ENCODE data around the gene BOLA3. TPM values are rescaled to one million over a fixed set of nuclear protein-coding genes. Genes with fewer than 3 reads are reported as not detected.

Gene BOLA3
- total and polyA plus RNA-seq, 2 of the 4 experiments (the other 2 are of a cell fraction), result 13.3 to 39.5 TPM

DNA sequence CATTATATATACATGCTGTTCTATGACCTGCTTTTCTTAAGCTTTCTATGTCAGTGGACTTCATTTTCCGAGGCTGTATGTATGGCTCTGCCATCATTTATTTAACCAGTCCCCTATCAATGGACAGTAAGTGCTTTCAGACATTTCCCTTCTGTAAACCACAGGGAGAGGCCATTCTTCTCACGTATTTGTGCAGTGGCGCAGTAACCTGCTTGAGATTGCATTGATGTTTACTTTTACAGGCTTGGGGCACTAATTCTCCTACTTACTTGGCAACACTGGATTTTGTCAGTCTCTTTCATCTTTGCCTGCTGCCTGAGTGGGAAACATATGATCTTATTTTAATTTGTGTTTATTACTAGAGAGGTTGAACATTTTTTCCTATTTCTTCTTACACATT is 52.1 kb downstream of the BOLA3 start:
- Histone ChIP-seq H3K9me1 (ENCODE audit: insufficient read depth, low read length) (no peaks in the 10 kb centered on the region), H2AK9ac (replicated peaks; ENCODE audit: low read depth, low read length, poor library complexity) (no peak overlapping the region), H3K27ac (ENCODE audit: insufficient read depth, low read length) (no peak overlapping the region), H3K18ac (ENCODE audit: low read depth, low read length) (no peak overlapping the region), H3K23ac (ENCODE audit: low read depth, low read length) (no peak overlapping the region), H3K36me3 (ENCODE audit: control insufficient read depth, insufficient read depth, low read length) (peaks cover 56% of the 10 kb centered on the region), H3K56ac (ENCODE audit: extremely low read depth, insufficient read depth, low read length) (no peak overlapping the region), H2BK20ac (ENCODE audit: low read depth, low read length) (no peak overlapping the region), H2AK5ac (ENCODE audit: low read depth, low read length) (no peak overlapping the region), H3K4me2 (ENCODE audit: low read depth, low read length) (no peak overlapping the region), H4K5ac (ENCODE audit: low read depth, low read length) (no peak overlapping the region), H3K14ac (replicated peaks; ENCODE audit: low read depth, low read length) (no peak overlapping the region), H3K9me3 (ENCODE audit: control insufficient read depth, insufficient read depth, low read length) (no peaks in the 10 kb centered on the region), H2AFZ (replicated peaks; ENCODE audit: low read length, poor library complexity) (no peak overlapping the region), H4K20me1 (ENCODE audit: insufficient read depth, low read length) (no peaks in the 10 kb centered on the region), H2BK120ac (ENCODE audit: low read depth, low read length) (no peak overlapping the region), H3K4me1 (ENCODE audit: control insufficient read depth, insufficient read depth, low read length) (no peaks in the 10 kb centered on the region), H4K91ac (ENCODE audit: insufficient read depth, low read depth, low read length) (no peak overlapping the region), H4K8ac (ENCODE audit: low read depth in 2 of 2, low read length in 2 of 2) (no peak overlapping the region), H3K79me1 (ENCODE audit: low read depth in 1 of 2, low read length in 2 of 2) (0 out of 4 replicates have a peak, but pooled peaks cover 0 to 3% of the 10 kb centered on the region in 2 experiments), H3K4me3 (ENCODE audit: insufficient read depth, low read depth, low read length) (no peak overlapping the region), H3K4ac (ENCODE audit: low read depth, low read length) (no peak overlapping the region), H3K27me3 (ENCODE audit: control insufficient read depth, insufficient read depth, low read length) (no peaks in the 10 kb centered on the region), H3K9ac (ENCODE audit: low read depth, low read length) (no peak overlapping the region), H2BK5ac (ENCODE audit: low read depth, low read length, poor library complexity, severe bottlenecking) (no peak overlapping the region), H2BK15ac (ENCODE audit: low read depth, low read length) (no peak overlapping the region)
- intact Hi-C loops (cut with micrococcal nuclease), result no loop called here
- ChIA-PET CTCF (no interaction called here), POLR2A (ENCODE audit: unreplicated experiment) (no interaction called here)
- WGBS, 2 experiments (ENCODE audit: extremely low coverage in 2 of 2, insufficient read length in 1 of 2), result 75% methylated on average over 1 of the region's 3 CpGs; no CpG with 5 or more reads in 1 of the 2 experiments
- no peak for ATAC-seq (ENCODE audit: low read depth)
- dilution Hi-C loops (cut with HindIII; ENCODE audit: low sequenced_read_pairs, unreplicated experiment), result no loop called here
- no peak for DNase-seq
- TF ChIP-seq, protein P1, sequence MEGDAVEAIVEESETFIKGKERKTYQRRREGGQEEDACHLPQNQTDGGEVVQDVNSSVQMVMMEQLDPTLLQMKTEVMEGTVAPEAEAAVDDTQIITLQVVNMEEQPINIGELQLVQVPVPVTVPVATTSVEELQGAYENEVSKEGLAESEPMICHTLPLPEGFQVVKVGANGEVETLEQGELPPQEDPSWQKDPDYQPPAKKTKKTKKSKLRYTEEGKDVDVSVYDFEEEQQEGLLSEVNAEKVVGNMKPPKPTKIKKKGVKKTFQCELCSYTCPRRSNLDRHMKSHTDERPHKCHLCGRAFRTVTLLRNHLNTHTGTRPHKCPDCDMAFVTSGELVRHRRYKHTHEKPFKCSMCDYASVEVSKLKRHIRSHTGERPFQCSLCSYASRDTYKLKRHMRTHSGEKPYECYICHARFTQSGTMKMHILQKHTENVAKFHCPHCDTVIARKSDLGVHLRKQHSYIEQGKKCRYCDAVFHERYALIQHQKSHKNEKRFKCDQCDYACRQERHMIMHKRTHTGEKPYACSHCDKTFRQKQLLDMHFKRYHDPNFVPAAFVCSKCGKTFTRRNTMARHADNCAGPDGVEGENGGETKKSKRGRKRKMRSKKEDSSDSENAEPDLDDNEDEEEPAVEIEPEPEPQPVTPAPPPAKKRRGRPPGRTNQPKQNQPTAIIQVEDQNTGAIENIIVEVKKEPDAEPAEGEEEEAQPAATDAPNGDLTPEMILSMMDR (conservative IDR thresholded peaks at IDR 0.05; ENCODE audit: low read depth, low read length), result no peak
- no peak for TF ChIP-seq SMC3 (IDR thresholded peaks at IDR 0.05; ENCODE audit: low read depth, low read length)
- in situ Hi-C loops (cut with MboI; ENCODE audit: low sequenced_read_pairs), result no loop called here
- BruUV-seq (replicated peaks), result no TSS peak
